GM21381 (cell line): Measurements from ENCODE around the gene BANP.
"Not testable (repeated sequence)": the region's sequence is repeated elsewhere in the genome, so short reads cannot be mapped to it uniquely, and the experiment has no call there.

ENCODE experiments used
- ATAC-seq: cut with Tn5 transposase; IDR thresholded peaks from one replicate; pipeline ENCODE4 v1.9.1; 2021; ENCODE audit warnings: mild to moderate bottlenecking, moderate library complexity; ENCODE audit not compliant: unreplicated experiment

Gene BANP

GRCh38 chr16:87990254-87990653 is 39.0 kb downstream of the BANP start:
- ATAC-seq = not testable (repeated sequence)

GRCh38 chr16:87992142-87992541 is 40.9 kb downstream of the BANP start:
- ATAC-seq = not testable (repeated sequence)

GRCh38 chr16:87993901-87994300 is 42.7 kb downstream of the BANP start:
- no peak for ATAC-seq

- no peak for ATAC-seq
Measured at GRCh38 chr16:87995644-87996043, 44.4 kb downstream of the BANP start.

GRCh38 chr16:87996962-87997880 is 46.0 kb downstream of the BANP start:
- no peak for ATAC-seq

GRCh38 chr16:87998184-87998793 is 47.1 kb downstream of the BANP start:
- not testable (repeated sequence) for ATAC-seq

GRCh38 chr16:87998992-87999391 is 47.8 kb downstream of the BANP start:
- ATAC-seq = not testable (repeated sequence)

- no peak for ATAC-seq
Measured at GRCh38 chr16:88002211-88002610, 51.0 kb downstream of the BANP start.

- no peak for ATAC-seq
Measured at GRCh38 chr16:88002749-88003148, 51.5 kb downstream of the BANP start.

- no peak for ATAC-seq
Measured at GRCh38 chr16:88003316-88003715, 52.1 kb downstream of the BANP start.

GRCh38 chr16:88003736-88004135 is 52.5 kb downstream of the BANP start:
- no peak for ATAC-seq

- ATAC-seq = no peak
Measured at GRCh38 chr16:88004391-88004790, 53.2 kb downstream of the BANP start.

- ATAC-seq = no peak
Measured at GRCh38 chr16:88005181-88005581, 53.9 kb downstream of the BANP start.

- no peak for ATAC-seq
Measured at GRCh38 chr16:88005968-88006367, 54.7 kb downstream of the BANP start.

GRCh38 chr16:88007321-88007731 is 56.1 kb downstream of the BANP start:
- no peak for ATAC-seq

GRCh38 chr16:88008840-88009239 is 57.6 kb downstream of the BANP start:
- ATAC-seq = no peak

- ATAC-seq = no peak
Measured at GRCh38 chr16:88009563-88010342, 58.5 kb downstream of the BANP start.

GRCh38 chr16:88010343-88010967 is 59.2 kb downstream of the BANP start:
- ATAC-seq = no peak

- ATAC-seq = no peak
Measured at GRCh38 chr16:88010968-88011483, 59.8 kb downstream of the BANP start.

GRCh38 chr16:88012360-88012759 is 61.1 kb downstream of the BANP start:
- ATAC-seq = no peak
